K562 (cell line): ENCODE measurements around the gene NDUFB5. TPM values are rescaled to one million over a fixed set of nuclear protein-coding genes. Genes with fewer than 3 reads are reported as not detected.

Source experiments
- CTBP1 ChIP-seq: fragments of 450-650 bp; IDR thresholded peaks from 2 replicates; pipeline ENCODE4 v1.6.1; 2016; ENCODE audit warnings: borderline replicate concordance
- FOXK1 ChIP-seq: sonication (generic); formaldehyde crosslinking; IDR thresholded peaks from 2 replicates; pipeline ENCODE4 v1.8.0; 2022; ENCODE audit warnings: missing genetic modification reagents, mild to moderate bottlenecking, borderline replicate concordance
- HDAC1 ChIP-seq, 2 experiments: fragments of 450-650 bp; IDR thresholded peaks; 2 replicates each; pipeline ENCODE4 v1.6.1; 2016 to 2017; ENCODE audit warnings: inconsistent platforms in 1 of 2, mild to moderate bottlenecking in 1 of 2, moderate library complexity in 1 of 2
- KAT8 ChIP-seq: fragments of 450-650 bp; IDR thresholded peaks from 2 replicates; pipeline ENCODE4 v1.6.1; 2016; ENCODE audit warnings: low read depth, mild to moderate bottlenecking
- NFIX ChIP-seq: fragments of 250-450 bp; sonication (Bioruptor Pico); IDR thresholded peaks from 2 replicates; pipeline ENCODE4 v1.4.0; 2020; ENCODE audit warnings: low read depth, mild to moderate bottlenecking, moderate library complexity
- NFXL1 ChIP-seq: fragments of 450-650 bp; formaldehyde crosslinking; IDR thresholded peaks from 2 replicates; pipeline ENCODE4 v1.4.0; 2021; ENCODE audit warnings: mild to moderate bottlenecking
- NR2C1 ChIP-seq, 2 experiments: fragments of 450-650 bp; IDR thresholded peaks; 2 replicates each; pipeline ENCODE4 v1.6.1; 2017; ENCODE audit warnings: mild to moderate bottlenecking in 2 of 2, antibody characterized with exemption in 1 of 2, inconsistent platforms in 1 of 2, missing compliant biosample characterization in 1 of 2, missing genetic modification characterization in 1 of 2
- OTX1 ChIP-seq: fragments of 450-650 bp; formaldehyde crosslinking; IDR thresholded peaks from 2 replicates; pipeline ENCODE4 v1.4.0; 2022; ENCODE audit warnings: mild to moderate bottlenecking
- PCBP2 ChIP-seq: fragments of 200-400 bp; formaldehyde crosslinking; IDR thresholded peaks from 2 replicates; pipeline ENCODE4 v1.6.1; 2018; ENCODE audit warnings: low read length, low read depth, mild to moderate bottlenecking, moderate library complexity; ENCODE audit not compliant: poor library complexity, severe bottlenecking
- PTBP1 ChIP-seq: fragments of 200-400 bp; formaldehyde crosslinking; IDR thresholded peaks from 2 replicates; pipeline ENCODE4 v1.6.1; 2017; ENCODE audit warnings: low read depth, low read length
- SNRNP70 ChIP-seq: fragments of 200-400 bp; formaldehyde crosslinking; optimal IDR thresholded peaks from 2 replicates; pipeline ENCODE3; 2017; ENCODE audit warnings: low read depth, low read length
- TAF9B ChIP-seq: fragments of 450-650 bp; IDR thresholded peaks from 2 replicates; pipeline ENCODE4 v1.6.1; 2018; ENCODE audit warnings: mild to moderate bottlenecking; ENCODE audit not compliant: partially characterized antibody
- TBL1XR1 ChIP-seq, 2 experiments: IDR thresholded peaks; 2 replicates each; pipeline ENCODE4 v1.6.1; 2012; ENCODE audit warnings: improper control_type of control experiment in 2 of 2, low read length in 2 of 2, mild to moderate bottlenecking in 1 of 2
- ZC3H8 ChIP-seq: fragments of 450-650 bp; IDR thresholded peaks from 2 replicates; pipeline ENCODE4 v1.6.1; 2017
- ZFX ChIP-seq: sonication (generic); formaldehyde crosslinking; IDR thresholded peaks from 2 replicates; pipeline ENCODE4 v1.8.0; 2022; ENCODE audit warnings: mild to moderate bottlenecking, missing genetic modification reagents, moderate library complexity
- ZNF436 ChIP-seq: fragments of 250-450, 450-650 bp; sonication (Bioruptor Pico); formaldehyde crosslinking; IDR thresholded peaks from 2 replicates; pipeline ENCODE4 v1.7.0; 2020; ENCODE audit warnings: mild to moderate bottlenecking
- polyA plus RNA-seq, 8 experiments: library from polyadenylated mRNA; depleted of rRNA in 4 of 8; stranded (reverse) in 5 of 8; unstranded in 3 of 8; fragments of >200 nt; fragmentation: Nextera tagmentation in 2 of 8; fragmentation: Illumina TruSeq in 1 of 8; extraction: Ambion mirVana in 2 of 8; extraction: Trizol in 1 of 8; gene quantifications; 2 replicates each; pipeline versions ENCODE4 v1.2.1 to v1.2.3, GENCODE V29; 2011 to 2014; ENCODE audit warnings: inconsistent platforms in 1 of 8, missing spikeins in 1 of 8
- total RNA-seq, 7 experiments: library from RNA; depleted of rRNA in 6 of 7; stranded (reverse); fragments of >200 nt in 6 of 7; fragmentation: Illumina TruSeq in 2 of 7; extraction: Trizol in 2 of 7; gene quantifications; 2 replicates each; pipeline versions ENCODE4 v1.2.1 to v1.2.3, GENCODE V29; 2011 to 2021; ENCODE audit warnings: low replicate concordance in 1 of 7
- TF ChIP-seq, protein P1 (sequence below): sonication (generic); formaldehyde crosslinking; IDR thresholded peaks from 2 replicates; pipeline ENCODE4 v1.8.0; 2022; ENCODE audit warnings: missing genetic modification reagents, mild to moderate bottlenecking, moderate library complexity, borderline replicate concordance
- TF ChIP-seq, protein P2 (sequence below): fragments of 450-650 bp; conservative IDR thresholded peaks from 2 replicates; pipeline ENCODE4 v1.6.1; 2016; ENCODE audit warnings: missing genetic modification characterization, low read depth, mild to moderate bottlenecking, missing compliant biosample characterization, moderate library complexity
- TF ChIP-seq, protein P3 (sequence below): fragments of 250-450 bp; sonication (Bioruptor Pico); IDR thresholded peaks from 2 replicates; pipeline ENCODE4 v1.9.0; 2021; ENCODE audit warnings: mild to moderate bottlenecking, inconsistent platforms
- TF ChIP-seq, protein P4 (sequence below), 2 experiments: fragments of 450-650 bp; conservative IDR thresholded peaks; 2 replicates each; pipeline ENCODE4 v1.6.1; 2017; ENCODE audit warnings: mild to moderate bottlenecking in 2 of 2, moderate library complexity in 2 of 2
- TF ChIP-seq, protein P5 (sequence below): fragments of 450-650 bp; IDR thresholded peaks from 2 replicates; pipeline ENCODE4 v1.6.1; 2014; ENCODE audit warnings: low read depth, mild to moderate bottlenecking, moderate library complexity, borderline replicate concordance

NDUFB5 gene
- total and polyA plus RNA-seq, 9 of the 15 experiments (the other 6 are each of a cell fraction or from before 2014, with no cell fraction given): 128 to 466 (median 176) TPM

DNA sequence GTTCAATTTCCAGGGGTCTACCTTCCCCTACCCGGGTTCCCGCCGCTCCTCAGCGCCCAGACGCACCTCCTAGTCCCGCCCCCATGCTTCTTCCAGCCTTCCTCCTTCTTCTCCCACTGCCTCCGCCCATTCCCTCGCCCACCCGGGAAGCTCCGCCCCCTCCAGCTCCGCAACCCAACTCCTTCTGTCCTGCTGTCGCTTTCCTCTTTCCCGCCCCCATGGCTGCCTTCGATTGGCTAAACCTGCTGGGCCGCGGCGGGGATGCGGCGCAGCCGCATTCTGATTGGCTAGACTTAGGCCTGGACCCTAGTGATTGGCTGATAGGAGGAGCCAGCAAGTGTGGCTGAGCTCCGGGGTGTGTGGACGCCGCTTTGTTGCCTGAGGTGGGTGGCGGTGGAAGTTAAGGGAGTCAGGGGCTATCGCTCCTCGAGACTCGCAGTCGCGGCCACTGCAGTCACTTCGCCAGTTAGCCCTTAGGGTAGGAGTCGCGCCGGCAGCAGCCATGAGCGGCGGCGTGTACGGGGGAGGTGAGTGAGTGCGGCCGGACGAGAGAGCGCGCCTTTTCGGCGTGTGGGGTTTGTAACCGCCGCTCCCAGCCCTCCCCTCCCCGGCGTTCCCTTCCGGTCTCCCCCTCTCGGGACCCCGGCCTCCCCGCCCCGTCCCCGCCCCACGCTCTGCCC, 41.9 kb upstream of the NDUFB5 start, which contains the start of gene ACTL6A (continued):
- TF ChIP-seq NFIX (no peak), PTBP1 (no peak), PCBP2 (no peak), SNRNP70 (no peak), KAT8 (no peak), ZC3H8 (no peak), TAF9B (peak; percentile 82), TBL1XR1 (IDR thresholded peaks at IDR 0.05; ENCODE audit: low read length in 2 of 2) (peak in 1 of 2 experiments; percentile 57; a peak in 1 of 4 replicates), FOXK1 (no peak), ZNF436 (CRISPR knock-in tag) (no peak), HDAC1 (IDR thresholded peaks at IDR 0.05) (peak in 1 of 2 experiments; percentile 90; a peak in 2 of 4 replicates), OTX1 (CRISPR knock-in tag) (peak; percentile 40; the same call in 1 of the 2 replicates), NR2C1 (IDR thresholded peaks at IDR 0.05) (no peak), NR2C1 (tag; IDR thresholded peaks at IDR 0.05) (no peak), ZFX (CRISPR knock-in tag) (peak; percentile 30), CTBP1 (peak; percentile 34; the same call in 1 of the 2 replicates), NFXL1 (CRISPR knock-in tag) (no peak)
- TF ChIP-seq, protein P1, sequence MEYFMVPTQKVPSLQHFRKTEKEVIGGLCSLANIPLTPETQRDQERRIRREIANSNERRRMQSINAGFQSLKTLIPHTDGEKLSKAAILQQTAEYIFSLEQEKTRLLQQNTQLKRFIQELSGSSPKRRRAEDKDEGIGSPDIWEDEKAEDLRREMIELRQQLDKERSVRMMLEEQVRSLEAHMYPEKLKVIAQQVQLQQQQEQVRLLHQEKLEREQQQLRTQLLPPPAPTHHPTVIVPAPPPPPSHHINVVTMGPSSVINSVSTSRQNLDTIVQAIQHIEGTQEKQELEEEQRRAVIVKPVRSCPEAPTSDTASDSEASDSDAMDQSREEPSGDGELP (CRISPR knock-in tag): peak; percentile 81
- TF ChIP-seq, protein P2, sequence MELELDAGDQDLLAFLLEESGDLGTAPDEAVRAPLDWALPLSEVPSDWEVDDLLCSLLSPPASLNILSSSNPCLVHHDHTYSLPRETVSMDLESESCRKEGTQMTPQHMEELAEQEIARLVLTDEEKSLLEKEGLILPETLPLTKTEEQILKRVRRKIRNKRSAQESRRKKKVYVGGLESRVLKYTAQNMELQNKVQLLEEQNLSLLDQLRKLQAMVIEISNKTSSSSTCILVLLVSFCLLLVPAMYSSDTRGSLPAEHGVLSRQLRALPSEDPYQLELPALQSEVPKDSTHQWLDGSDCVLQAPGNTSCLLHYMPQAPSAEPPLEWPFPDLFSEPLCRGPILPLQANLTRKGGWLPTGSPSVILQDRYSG (tag): no peak
- TF ChIP-seq, protein P3, sequence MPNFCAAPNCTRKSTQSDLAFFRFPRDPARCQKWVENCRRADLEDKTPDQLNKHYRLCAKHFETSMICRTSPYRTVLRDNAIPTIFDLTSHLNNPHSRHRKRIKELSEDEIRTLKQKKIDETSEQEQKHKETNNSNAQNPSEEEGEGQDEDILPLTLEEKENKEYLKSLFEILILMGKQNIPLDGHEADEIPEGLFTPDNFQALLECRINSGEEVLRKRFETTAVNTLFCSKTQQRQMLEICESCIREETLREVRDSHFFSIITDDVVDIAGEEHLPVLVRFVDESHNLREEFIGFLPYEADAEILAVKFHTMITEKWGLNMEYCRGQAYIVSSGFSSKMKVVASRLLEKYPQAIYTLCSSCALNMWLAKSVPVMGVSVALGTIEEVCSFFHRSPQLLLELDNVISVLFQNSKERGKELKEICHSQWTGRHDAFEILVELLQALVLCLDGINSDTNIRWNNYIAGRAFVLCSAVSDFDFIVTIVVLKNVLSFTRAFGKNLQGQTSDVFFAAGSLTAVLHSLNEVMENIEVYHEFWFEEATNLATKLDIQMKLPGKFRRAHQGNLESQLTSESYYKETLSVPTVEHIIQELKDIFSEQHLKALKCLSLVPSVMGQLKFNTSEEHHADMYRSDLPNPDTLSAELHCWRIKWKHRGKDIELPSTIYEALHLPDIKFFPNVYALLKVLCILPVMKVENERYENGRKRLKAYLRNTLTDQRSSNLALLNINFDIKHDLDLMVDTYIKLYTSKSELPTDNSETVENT (CRISPR knock-in tag): peak; percentile 73
- TF ChIP-seq, protein P4, sequence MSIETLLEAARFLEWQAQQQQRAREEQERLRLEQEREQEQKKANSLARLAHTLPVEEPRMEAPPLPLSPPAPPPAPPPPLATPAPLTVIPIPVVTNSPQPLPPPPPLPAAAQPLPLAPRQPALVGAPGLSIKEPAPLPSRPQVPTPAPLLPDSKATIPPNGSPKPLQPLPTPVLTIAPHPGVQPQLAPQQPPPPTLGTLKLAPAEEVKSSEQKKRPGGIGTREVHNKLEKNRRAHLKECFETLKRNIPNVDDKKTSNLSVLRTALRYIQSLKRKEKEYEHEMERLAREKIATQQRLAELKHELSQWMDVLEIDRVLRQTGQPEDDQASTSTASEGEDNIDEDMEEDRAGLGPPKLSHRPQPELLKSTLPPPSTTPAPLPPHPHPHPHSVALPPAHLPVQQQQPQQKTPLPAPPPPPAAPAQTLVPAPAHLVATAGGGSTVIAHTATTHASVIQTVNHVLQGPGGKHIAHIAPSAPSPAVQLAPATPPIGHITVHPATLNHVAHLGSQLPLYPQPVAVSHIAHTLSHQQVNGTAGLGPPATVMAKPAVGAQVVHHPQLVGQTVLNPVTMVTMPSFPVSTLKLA (conservative IDR thresholded peaks at IDR 0.05): peak; percentile 66 to 83
- TF ChIP-seq, protein P5, sequence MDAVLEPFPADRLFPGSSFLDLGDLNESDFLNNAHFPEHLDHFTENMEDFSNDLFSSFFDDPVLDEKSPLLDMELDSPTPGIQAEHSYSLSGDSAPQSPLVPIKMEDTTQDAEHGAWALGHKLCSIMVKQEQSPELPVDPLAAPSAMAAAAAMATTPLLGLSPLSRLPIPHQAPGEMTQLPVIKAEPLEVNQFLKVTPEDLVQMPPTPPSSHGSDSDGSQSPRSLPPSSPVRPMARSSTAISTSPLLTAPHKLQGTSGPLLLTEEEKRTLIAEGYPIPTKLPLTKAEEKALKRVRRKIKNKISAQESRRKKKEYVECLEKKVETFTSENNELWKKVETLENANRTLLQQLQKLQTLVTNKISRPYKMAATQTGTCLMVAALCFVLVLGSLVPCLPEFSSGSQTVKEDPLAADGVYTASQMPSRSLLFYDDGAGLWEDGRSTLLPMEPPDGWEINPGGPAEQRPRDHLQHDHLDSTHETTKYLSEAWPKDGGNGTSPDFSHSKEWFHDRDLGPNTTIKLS: peak; percentile 71; the same call in 1 of the 2 replicates
